GM21447 (cell line): ENCODE measurements around the gene GPNMB.
"Not testable (repeated sequence)": the region's sequence is repeated elsewhere in the genome, so short reads cannot be mapped to it uniquely, and the experiment has no call there.

Source experiments
- ATAC-seq: cut with Tn5 transposase; IDR thresholded peaks from one replicate; pipeline ENCODE4 v1.9.1; 2021; ENCODE audit not compliant: unreplicated experiment

Gene GPNMB

GRCh38 chr7:23298885-23299769 is 52.6 kb downstream of the GPNMB start, which contains the start of gene MALSU1:
Gene MALSU1 (plus strand): TSS chr7:23299339. CDS start chr7:23299353, 14 bp downstream.
- ATAC-seq = peak; percentile 99

DNA sequence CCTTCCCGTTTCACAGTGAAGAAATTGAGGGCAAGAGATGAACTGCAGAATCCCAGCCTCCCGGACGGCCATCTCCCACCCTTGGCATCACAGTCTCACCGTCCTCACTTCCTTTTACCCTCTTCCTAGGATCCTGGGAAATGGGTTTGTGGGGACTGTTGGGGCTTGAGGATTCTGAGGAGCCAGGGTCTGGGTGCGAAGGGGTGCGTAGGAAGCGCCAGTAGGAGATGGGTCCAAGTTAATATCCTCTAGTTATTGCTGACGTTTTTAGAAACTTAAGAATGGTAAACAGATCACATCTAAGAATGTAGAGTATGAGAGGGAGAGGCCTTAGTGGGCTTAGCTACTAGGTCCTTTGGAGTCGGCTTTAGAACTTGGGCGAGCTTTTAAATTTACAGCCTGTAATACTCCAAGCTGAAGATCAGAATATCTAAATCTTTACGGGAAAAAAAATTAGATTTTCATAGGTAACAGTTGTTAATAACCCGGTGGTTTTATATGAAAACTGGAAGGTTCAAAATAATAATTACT is 53.3 kb downstream of the GPNMB start:
- peak; percentile 2 for ATAC-seq

- ATAC-seq = no peak
Measured at GRCh38 chr7:23306936-23307521, 60.5 kb downstream of the GPNMB start.

- ATAC-seq = no peak
Measured at GRCh38 chr7:23308754-23309153, 62.2 kb downstream of the GPNMB start.

DNA sequence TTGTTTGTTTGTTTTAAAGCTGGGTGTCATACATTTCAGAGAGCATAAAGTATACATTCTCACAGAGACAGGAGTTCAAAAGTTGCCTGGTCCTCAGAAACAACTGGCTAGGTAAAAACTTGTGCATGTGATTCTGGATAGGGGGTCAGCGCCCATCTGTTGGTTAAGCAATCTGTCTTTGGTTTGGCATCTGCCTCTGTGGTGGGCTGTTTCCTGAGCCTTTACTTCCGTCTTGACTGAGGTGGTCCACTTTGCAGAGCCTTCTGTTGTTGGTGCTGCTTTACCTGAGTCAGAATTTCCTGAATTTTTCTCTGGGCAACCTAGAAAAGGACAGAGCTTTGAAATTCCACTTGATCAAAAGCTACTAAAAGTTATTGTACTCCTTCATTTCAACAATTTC is 65.6 kb downstream of the GPNMB start:
- not testable (repeated sequence) for ATAC-seq

DNA sequence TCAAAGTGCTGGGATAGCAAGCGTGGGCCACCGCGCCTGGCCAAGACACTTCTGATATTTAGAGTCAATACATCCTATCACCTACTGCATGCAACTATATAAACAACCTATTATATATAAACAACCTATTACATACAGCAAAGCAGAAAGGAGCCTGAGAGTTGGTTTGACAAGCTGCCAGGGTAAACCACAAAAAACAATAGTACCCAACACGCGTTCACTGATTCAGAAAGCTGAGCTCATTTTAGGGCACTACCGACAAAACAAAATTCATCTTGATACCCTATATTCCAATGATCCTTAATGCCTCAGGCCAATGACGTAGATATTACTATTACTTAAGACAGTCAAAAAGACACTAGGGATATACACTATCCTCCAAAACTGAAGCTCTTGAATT is 68.8 kb downstream of the GPNMB start:
- ATAC-seq = no peak
